Measurements from ENCODE around the gene APOE.
"Not testable (repeated sequence)": the region's sequence is repeated elsewhere in the genome, so short reads cannot be mapped to it uniquely, and the experiment has no call there.

APOE gene

DNA sequence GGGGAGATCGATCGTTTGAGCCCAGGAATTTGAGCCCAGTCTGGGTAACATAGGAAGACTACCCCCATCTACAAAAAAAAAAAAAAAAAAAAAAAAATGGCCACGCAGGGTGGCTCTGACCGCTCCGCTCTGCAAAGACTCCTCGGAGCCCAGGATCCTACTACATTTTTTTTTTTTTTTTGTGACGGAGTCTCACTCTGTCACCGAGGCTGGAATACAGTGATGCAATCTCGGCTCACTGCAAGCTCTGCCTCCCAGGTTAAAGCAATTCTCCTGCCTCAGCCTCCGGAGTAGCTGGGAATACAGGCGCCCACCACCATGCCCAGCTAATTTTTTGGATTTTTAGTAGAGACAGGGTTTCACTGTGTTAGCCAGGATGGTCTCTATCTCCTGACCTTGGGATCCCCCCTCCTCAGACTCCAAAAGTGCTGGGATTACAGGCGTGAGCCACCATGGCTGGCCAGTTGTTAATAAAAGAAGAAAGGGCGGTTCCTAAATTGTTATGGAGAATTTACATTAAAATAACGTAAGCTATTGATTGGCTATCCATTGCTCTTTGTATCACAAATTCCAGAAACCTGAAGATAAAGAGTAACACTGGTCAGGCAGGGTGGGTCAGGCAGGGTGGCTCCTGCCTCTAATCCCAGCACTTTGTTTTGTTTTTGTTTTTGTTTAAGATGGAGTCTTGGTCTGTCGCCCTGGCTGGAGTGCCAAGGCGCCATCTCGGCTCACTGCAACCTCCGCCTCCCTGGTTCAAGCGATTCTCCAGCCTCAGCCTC, 22.8 kb upstream of the APOE start:
- DNase-seq (ENCODE audit: low read depth); H3K4me3 ChIP-seq (ENCODE audit: low read depth, low read length): not testable (repeated sequence)

DNA sequence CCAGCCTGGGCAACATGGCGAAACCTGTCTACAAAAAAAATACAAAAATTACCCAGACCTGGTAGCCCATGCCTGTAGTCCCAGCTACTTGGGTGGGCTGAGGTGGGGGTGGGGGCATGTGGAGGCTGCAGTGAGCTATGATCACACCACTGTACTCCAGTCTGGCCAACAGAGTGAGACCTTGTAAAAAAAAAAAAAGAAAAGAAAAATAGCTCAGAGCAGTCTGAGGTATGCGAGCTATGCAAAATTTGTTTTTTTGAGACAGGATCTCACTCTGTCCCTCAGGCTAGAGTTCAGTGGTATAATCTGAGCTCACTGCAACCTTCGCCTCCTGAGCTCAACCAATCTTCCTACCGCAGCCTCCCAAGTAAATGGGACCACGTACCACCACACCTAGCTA, 21.7 kb upstream of the APOE start:
- no peak overlapping the region for H3K4me3 ChIP-seq (ENCODE audit: low read depth, low read length)
- DNase-seq (ENCODE audit: low read depth) = no peak

GRCh38 chr19:44884566-44884965, 21.0 kb upstream of the APOE start:
- H3K4me3 ChIP-seq (ENCODE audit: low read depth, low read length) = no peak overlapping the region
- no peak for DNase-seq (ENCODE audit: low read depth)

GRCh38 chr19:44886141-44886540, 19.5 kb upstream of the APOE start:
- DNase-seq (ENCODE audit: low read depth) = no peak

DNA sequence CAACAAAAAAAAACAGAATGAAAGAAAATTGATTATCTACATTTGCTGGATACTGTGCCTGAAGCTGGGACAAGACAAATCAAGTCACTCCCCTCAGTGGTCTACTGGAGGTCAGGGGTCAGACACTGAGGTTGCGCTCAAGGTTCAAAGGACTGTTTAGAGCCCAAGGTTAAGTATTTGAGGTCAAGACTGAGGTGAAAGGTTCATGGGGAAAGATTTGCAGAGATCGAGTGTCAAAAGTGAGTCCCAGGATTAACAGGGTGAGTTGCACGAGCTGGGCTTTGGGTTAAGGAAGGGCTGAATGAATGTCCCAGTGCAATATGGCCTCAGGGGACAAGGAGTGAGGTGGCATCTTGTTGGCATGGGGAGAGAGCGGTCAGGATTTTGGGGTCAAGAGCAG, 17.9 kb upstream of the APOE start:
- DNase-seq (ENCODE audit: low read depth) = no peak
- H3K4me3 ChIP-seq (ENCODE audit: low read depth, low read length) = no peak overlapping the region

More at GRCh38 chr19:44886141-44886540, 19.5 kb upstream of the APOE start:
- no peak overlapping the region for H3K4me3 ChIP-seq (ENCODE audit: low read depth, low read length)

DNA sequence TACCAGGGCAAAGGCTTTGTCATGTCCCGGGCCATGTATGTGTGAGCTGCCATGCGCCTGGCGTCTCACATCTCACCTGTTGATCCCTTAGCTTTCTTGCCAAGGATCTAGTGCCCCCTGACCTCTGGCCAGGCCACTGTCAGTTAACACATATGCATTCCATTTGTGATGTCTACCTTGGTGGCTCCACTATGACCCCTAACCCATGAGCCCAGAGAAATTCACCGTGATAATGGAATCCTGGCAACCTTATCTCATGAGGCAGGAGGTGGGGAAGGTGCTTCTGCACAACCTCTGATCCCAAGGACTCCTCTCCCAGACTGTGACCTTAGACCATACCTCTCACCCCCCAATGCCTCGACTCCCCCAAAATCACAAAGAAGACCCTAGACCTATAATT, 17.3 kb upstream of the APOE start:
- not testable (repeated sequence) for DNase-seq (ENCODE audit: low read depth); H3K4me3 ChIP-seq (ENCODE audit: low read depth, low read length)

GRCh38 chr19:44889830-44890365, 15.7 kb upstream of the APOE start:
- H3K4me3 ChIP-seq (ENCODE audit: low read depth, low read length) = peak overlapping the region; percentile 51
- no peak for DNase-seq (ENCODE audit: low read depth)

- peak; percentile 99 for DNase-seq (ENCODE audit: low read depth)
- peak overlapping the region; percentile 51 for H3K4me3 ChIP-seq (ENCODE audit: low read depth, low read length)
Observed at GRCh38 chr19:44890366-44891015, 15.1 kb upstream of the APOE start.

DNA sequence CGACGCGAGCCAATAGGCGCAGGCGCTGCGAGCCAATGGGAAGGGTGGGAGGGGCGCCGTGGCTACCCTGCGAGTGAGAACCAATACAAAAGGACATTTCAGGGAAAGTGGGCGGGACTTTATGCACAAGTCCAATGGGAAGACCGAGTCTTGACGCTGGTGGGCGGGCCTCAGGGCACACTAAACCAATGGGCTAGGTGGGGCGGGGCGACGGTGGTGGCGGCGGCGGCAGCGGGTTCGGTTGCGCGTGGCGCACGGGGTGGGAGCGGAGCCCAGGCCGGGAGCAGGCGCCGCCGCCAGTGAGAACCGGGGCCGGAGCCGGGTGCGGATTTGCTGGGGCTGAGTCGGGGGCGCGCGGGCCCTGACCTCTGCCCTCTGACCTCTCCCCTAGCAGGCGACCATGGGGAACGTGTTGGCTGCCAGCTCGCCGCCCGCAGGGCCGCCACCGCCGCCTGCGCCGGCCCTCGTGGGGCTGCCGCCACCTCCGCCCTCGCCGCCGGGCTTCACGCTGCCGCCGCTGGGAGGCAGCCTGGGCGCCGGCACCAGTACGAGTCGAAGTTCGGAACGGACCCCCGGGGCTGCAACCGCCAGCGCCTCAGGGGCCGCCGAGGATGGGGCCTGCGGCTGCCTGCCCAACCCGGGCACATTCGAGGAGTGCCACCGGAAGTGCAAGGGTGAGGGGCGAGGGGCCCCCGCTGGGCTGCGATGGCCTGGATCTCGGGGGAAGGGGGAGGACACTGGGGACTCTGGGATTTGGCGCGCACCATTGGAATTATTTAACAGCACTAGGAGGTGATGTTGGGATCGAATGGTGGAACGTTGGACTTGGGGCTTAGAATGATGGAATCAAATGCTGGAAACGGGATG, 14.3 kb upstream of the APOE start, which contains the start of gene TOMM40:
TSS of gene TOMM40 (plus strand) at position 239 of the 867 bp plus-strand sequence. CDS start at position 401, 162 bp downstream.
- H3K4me3 ChIP-seq (ENCODE audit: low read depth, low read length) = peak within 1 kb of the TSS; percentile 84
- no peak for DNase-seq (ENCODE audit: low read depth)

GRCh38 chr19:44892932-44893331, 12.7 kb upstream of the APOE start:
- no peak overlapping the region for H3K4me3 ChIP-seq (ENCODE audit: low read depth, low read length)
- no peak for DNase-seq (ENCODE audit: low read depth)

DNA sequence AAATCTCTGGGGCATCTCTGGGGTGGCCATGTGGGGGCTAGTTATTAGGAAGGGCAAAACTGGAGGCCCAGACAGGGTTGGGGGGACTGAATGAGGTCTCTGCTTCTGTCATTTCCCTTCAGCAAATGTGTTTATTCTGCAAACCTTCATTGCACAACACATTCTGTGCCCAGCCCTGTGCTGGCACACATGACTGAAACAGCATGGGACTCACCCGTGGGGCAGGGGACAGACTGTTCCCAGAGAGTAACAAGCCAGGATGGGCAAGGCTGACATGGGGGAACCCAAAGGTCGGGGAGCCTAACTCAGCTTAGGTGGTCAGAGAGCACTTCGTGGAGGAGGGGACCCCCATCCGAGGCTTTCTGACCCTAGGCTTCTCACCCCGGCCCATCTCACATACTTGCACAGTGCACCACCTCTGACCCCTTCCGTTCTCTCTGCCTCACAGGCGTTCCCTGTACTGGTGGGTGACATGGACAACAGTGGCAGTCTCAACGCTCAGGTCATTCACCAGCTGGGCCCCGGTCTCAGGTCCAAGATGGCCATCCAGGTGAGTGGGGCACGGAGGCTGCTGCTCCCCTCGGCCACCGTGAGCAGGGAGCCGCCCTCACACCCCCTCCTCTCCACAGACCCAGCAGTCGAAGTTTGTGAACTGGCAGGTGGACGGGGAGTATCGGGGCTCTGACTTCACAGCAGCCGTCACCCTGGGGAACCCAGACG, 12.1 kb upstream of the APOE start:
- no peak for DNase-seq (ENCODE audit: low read depth)
- H3K4me3 ChIP-seq (ENCODE audit: low read depth, low read length) = no peak overlapping the region

DNA sequence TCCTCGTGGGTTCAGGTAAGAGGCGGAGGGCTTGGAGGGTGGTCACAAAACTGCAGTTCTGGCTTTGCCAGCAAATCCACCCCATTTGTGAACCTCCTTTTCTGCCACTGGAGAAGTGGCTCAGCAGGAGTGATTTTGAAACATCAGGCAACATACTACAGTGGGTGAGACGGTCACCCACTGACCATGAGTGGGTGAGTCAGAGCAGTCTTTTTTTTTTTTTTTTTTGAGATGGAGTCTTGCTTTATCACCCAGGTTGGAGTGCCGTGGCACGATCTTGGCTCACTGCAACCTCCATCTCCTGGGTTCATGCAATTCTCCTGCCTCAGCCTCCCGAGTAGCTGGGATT, 11.6 kb upstream of the APOE start:
- no peak overlapping the region for H3K4me3 ChIP-seq (ENCODE audit: low read depth, low read length)
- DNase-seq (ENCODE audit: low read depth) = no peak

DNA sequence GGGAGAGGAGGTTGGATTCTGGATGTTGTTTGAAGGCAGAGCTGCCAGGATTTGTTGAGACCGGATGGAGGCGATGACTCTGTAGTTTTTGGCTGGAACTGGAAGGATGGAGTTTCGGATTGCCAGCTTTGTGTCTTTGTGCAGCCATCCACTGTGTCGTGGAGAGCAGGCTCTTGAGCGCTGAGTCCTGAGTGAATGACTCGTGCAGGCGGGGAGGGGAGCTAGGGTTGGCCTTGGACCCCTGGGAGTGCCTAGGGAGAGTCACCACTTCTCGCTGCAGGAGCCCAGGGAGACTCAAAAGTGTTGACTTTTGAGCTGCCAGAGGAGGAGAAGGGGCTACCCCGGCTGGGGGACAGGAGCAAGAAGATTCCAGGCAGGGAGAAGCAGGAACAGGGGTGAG, 10.7 kb upstream of the APOE start:
- H3K4me3 ChIP-seq (ENCODE audit: low read depth, low read length) = no peak overlapping the region
- DNase-seq (ENCODE audit: low read depth) = no peak

GRCh38 chr19:44897835-44898234, 7.8 kb upstream of the APOE start:
- no peak overlapping the region for H3K4me3 ChIP-seq (ENCODE audit: low read depth, low read length)
- DNase-seq (ENCODE audit: low read depth) = no peak

- DNase-seq (ENCODE audit: low read depth) = no peak
- no peak overlapping the region for H3K4me3 ChIP-seq (ENCODE audit: low read depth, low read length)
Observed at GRCh38 chr19:44900328-44901244, 5.0 kb upstream of the APOE start.

GRCh38 chr19:44903216-44903601, 2.4 kb upstream of the APOE start:
- no peak for DNase-seq (ENCODE audit: low read depth)
- H3K4me3 ChIP-seq (ENCODE audit: low read depth, low read length) = no peak overlapping the region

GRCh38 chr19:44903602-44904425, 1.8 kb upstream of the APOE start:
- no peak for DNase-seq (ENCODE audit: low read depth)
- H3K4me3 ChIP-seq (ENCODE audit: low read depth, low read length) = no peak overlapping the region

All from skeletal muscle cell (primary cell).